H9 (cell line): ENCODE results near the gene GOLGA3. TPM values are rescaled to one million over a fixed set of nuclear protein-coding genes. Genes with fewer than 3 reads are reported as not detected.

Experiments used
- DNase-seq: peaks from one replicate; pipeline ENCODE4 v3.0.0-alpha.2; 2017
- H2AFZ ChIP-seq: one replicate; pipeline ENCODE4 v1.6.1; 2013; ENCODE audit warnings: mild to moderate bottlenecking, low read length, control low read depth, moderate library complexity
- H2AK5ac ChIP-seq: 2 replicates; pipeline ENCODE4 v1.6.1; 2013; ENCODE audit warnings: low read length, control low read depth, mixed read lengths; ENCODE audit not compliant: insufficient read length
- H2BK120ac ChIP-seq: one replicate; pipeline ENCODE4 v1.6.1; 2013; ENCODE audit warnings: low read depth, mild to moderate bottlenecking, low read length, control low read depth, inconsistent platforms; ENCODE audit not compliant: poor library complexity, severe bottlenecking
- H2BK12ac ChIP-seq: 2 replicates; pipeline ENCODE4 v1.6.1; 2013; ENCODE audit warnings: low read length, control low read depth, mixed read lengths, low read depth; ENCODE audit not compliant: insufficient read length
- H2BK15ac ChIP-seq: 2 replicates; pipeline ENCODE4 v1.6.1; 2013; ENCODE audit warnings: low read depth, low read length, control low read depth
- H2BK20ac ChIP-seq: one replicate; pipeline ENCODE4 v1.6.1; 2013; ENCODE audit warnings: low read depth, mild to moderate bottlenecking, low read length, control low read depth, inconsistent platforms; ENCODE audit not compliant: poor library complexity, severe bottlenecking
- H2BK5ac ChIP-seq: 2 replicates; pipeline ENCODE4 v1.6.1; 2013; ENCODE audit warnings: low read length, control low read depth, mixed read lengths; ENCODE audit not compliant: insufficient read length
- H3K14ac ChIP-seq: 2 replicates; pipeline ENCODE4 v1.6.1; 2013; ENCODE audit warnings: low read length, control low read depth; ENCODE audit not compliant: insufficient read depth
- H3K18ac ChIP-seq: 2 replicates; pipeline ENCODE4 v1.6.1; 2013; ENCODE audit warnings: low read depth, mild to moderate bottlenecking, mixed read lengths, low read length, control low read depth; ENCODE audit not compliant: insufficient read length
- H3K23ac ChIP-seq: 2 replicates; pipeline ENCODE4 v1.6.1; 2013; ENCODE audit warnings: low read length, control low read depth, mixed read lengths, low read depth; ENCODE audit not compliant: insufficient read length
- H3K23me2 ChIP-seq: 2 replicates; pipeline ENCODE4 v1.6.1; 2013; ENCODE audit warnings: low read depth, mild to moderate bottlenecking, mixed read lengths, low read length, control low read depth; ENCODE audit not compliant: insufficient read length, poor library complexity, severe bottlenecking
- H3K27ac ChIP-seq: 2 replicates; pipeline ENCODE4 v1.5.1; 2013; ENCODE audit warnings: low read length, control low read depth, mixed read lengths, low read depth; ENCODE audit not compliant: insufficient read length
- H3K27me3 ChIP-seq: 2 replicates; pipeline ENCODE4 v1.6.1; 2013; ENCODE audit warnings: low read length, control low read depth, inconsistent platforms; ENCODE audit not compliant: insufficient read depth
- H3K4ac ChIP-seq: 2 replicates; pipeline ENCODE4 v1.6.1; 2013; ENCODE audit warnings: low read depth, mild to moderate bottlenecking, control low read depth, inconsistent platforms, low read length, moderate library complexity
- H3K4me1 ChIP-seq: 2 replicates; pipeline ENCODE4 v1.6.1; 2013; ENCODE audit warnings: low read length, control low read depth, inconsistent platforms; ENCODE audit not compliant: insufficient read depth
- H3K4me2 ChIP-seq: 2 replicates; pipeline ENCODE4 v1.6.1; 2013; ENCODE audit warnings: low read length, control low read depth, mixed read lengths; ENCODE audit not compliant: insufficient read length, insufficient read depth
- H3K56ac ChIP-seq: 2 replicates; pipeline ENCODE4 v1.6.1; 2013; ENCODE audit warnings: low read depth, mild to moderate bottlenecking, mixed read lengths, low read length, control low read depth; ENCODE audit not compliant: insufficient read length
- H3K79me1 ChIP-seq: 2 replicates; pipeline ENCODE4 v1.6.1; 2013; ENCODE audit warnings: low read depth, mild to moderate bottlenecking, moderate library complexity, low read length, control low read depth, inconsistent platforms; ENCODE audit not compliant: insufficient read depth, poor library complexity, severe bottlenecking
- H3K79me2 ChIP-seq: 2 replicates; pipeline ENCODE4 v1.6.1; 2013; ENCODE audit warnings: low read length, control low read depth, inconsistent platforms; ENCODE audit not compliant: insufficient read depth
- H3K9ac ChIP-seq: 2 replicates; pipeline ENCODE4 v1.6.1; 2013; ENCODE audit warnings: low read length, control low read depth, mixed read lengths; ENCODE audit not compliant: insufficient read length; ENCODE audit errors: extremely low read depth
- H3K9me3 ChIP-seq: one replicate; pipeline ENCODE4 v1.6.1; 2013; ENCODE audit warnings: low read depth, low read length, inconsistent platforms; ENCODE audit not compliant: control insufficient read depth
- H3T11ph ChIP-seq: one replicate; pipeline ENCODE4 v1.6.1; 2013; ENCODE audit warnings: mild to moderate bottlenecking, low read length, control low read depth, inconsistent platforms
- H4K20me1 ChIP-seq: one replicate; pipeline ENCODE4 v1.6.1; 2013; ENCODE audit not compliant: control insufficient read depth, insufficient read length, insufficient read depth
- H4K5ac ChIP-seq: 2 replicates; pipeline ENCODE4 v1.6.1; 2013; ENCODE audit warnings: low read depth, mild to moderate bottlenecking, mixed read lengths, low read length, control low read depth; ENCODE audit not compliant: insufficient read length
- H4K8ac ChIP-seq: replicated peaks from 2 replicates; pipeline ENCODE4 v1.6.1; 2013; ENCODE audit warnings: low read length, control low read depth, mixed read lengths, low read depth; ENCODE audit not compliant: insufficient read length
- H4K91ac ChIP-seq: 2 replicates; pipeline ENCODE4 v1.6.1; 2013; ENCODE audit warnings: low read depth, mild to moderate bottlenecking, moderate library complexity, mixed read lengths, low read length, control low read depth; ENCODE audit not compliant: insufficient read length
- H3K27ac Mint-ChIP-seq, 3 experiments: 2 replicates in 2 of 3; 3 replicates in 1 of 3; pipeline ENCODE4 v1.8.0; 2020 to 2021; ENCODE audit warnings: mixed read lengths in 3 of 3, mild to moderate bottlenecking in 1 of 3, moderate library complexity in 1 of 3
- H3K27me3 Mint-ChIP-seq: 2 replicates; pipeline ENCODE4 v1.8.0; 2021; ENCODE audit warnings: low read depth, mild to moderate bottlenecking, moderate library complexity, mixed read lengths
- H3K36me3 Mint-ChIP-seq, 3 experiments: 2 replicates in 2 of 3; 3 replicates in 1 of 3; pipeline ENCODE4 v1.8.0; 2020 to 2021; ENCODE audit warnings: low read depth in 3 of 3, mixed read lengths in 3 of 3; ENCODE audit not compliant: insufficient read depth in 1 of 3
- H3K4me1 Mint-ChIP-seq, 2 experiments: 2 replicates each; pipeline ENCODE4 v1.8.0; 2020; ENCODE audit warnings: mixed read lengths in 2 of 2
- H3K4me3 Mint-ChIP-seq, 2 experiments: 2 replicates in 1 of 2; 3 replicates in 1 of 2; pipeline ENCODE4 v1.8.0; 2020 to 2021; ENCODE audit warnings: mild to moderate bottlenecking in 2 of 2, mixed read lengths in 2 of 2, moderate library complexity in 1 of 2
- H3K9me3 Mint-ChIP-seq, 2 experiments: 2 replicates in 1 of 2; 3 replicates in 1 of 2; pipeline ENCODE4 v1.8.0; 2020; ENCODE audit warnings: mild to moderate bottlenecking in 2 of 2, mixed read lengths in 2 of 2, moderate library complexity in 1 of 2
- WGBS: extraction: QIAGEN DNeasy Blood & Tissue Kit; methylation state at CpG from one replicate; pipeline ENCODE4 v1.1.7; 2013; ENCODE audit warnings: missing lambda C conversion rate, low lambda C conversion rate, mixed read lengths; ENCODE audit not compliant: insufficient read length; ENCODE audit errors: extremely low coverage; 5-methylcytosine and 5-hydroxymethylcytosine counted together
- total RNA-seq: library from RNA; stranded (reverse); gene quantifications from 2 replicates; pipeline ENCODE4 v1.2.1, GENCODE V29; 2021
- TF ChIP-seq, protein P1 (sequence below): fragments of 200-600 bp; sonication (generic); conservative IDR thresholded peaks from 3 replicates; pipeline ENCODE4 v1.8.0; 2021; ENCODE audit warnings: antibody characterized with exemption, mild to moderate bottlenecking

The GOLGA3 gene
- total RNA-seq, 1 experiment from 2014 or later = 40.1 TPM

DNA sequence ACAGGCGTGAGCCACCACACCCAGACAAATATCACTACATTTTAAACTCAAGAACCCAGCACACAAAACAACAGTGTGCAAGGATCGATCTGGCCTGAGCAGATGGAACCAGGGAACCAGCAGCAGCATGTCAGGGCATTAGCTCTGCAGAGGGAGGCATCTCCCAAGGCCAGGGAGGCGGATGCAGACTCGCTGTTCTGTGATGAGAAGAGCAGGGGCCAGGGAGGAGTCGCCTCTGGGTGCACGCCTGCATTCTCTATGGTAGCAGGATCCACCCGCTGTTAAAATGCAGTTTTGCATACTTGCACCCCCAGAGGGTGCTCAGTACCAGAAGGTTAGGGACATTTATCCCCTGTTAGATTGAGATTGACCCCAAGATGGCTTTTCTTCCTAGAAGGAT lies 100.2 kb downstream of the GOLGA3 start:
- Histone ChIP-seq H2BK5ac (no peak overlapping the region), H4K91ac (no peak overlapping the region), H3K9ac (no peak overlapping the region), H3K23ac (no peak overlapping the region), H3K14ac (no peak overlapping the region), H3K79me1 (no peaks in the 10 kb centered on the region), H3K56ac (no peak overlapping the region), H2AFZ (no peak overlapping the region), H4K5ac (no peak overlapping the region), H3K23me2 (no peaks in the 10 kb centered on the region), H3K4me1 (no peaks in the 10 kb centered on the region), H3K18ac (no peak overlapping the region), H3K27me3 (no peaks in the 10 kb centered on the region), H2AK5ac (no peak overlapping the region), H4K20me1 (no peaks in the 10 kb centered on the region), H2BK15ac (no peak overlapping the region), H3T11ph (no peak overlapping the region), H3K9me3 (no peaks in the 10 kb centered on the region), H3K4ac (no peak overlapping the region), H3K79me2 (no peaks in the 10 kb centered on the region), H2BK120ac (no peak overlapping the region), H4K8ac (no peak overlapping the region), H3K4me2 (no peak overlapping the region), H2BK12ac (no peak overlapping the region), H3K27ac (no peak overlapping the region), H2BK20ac (no peak overlapping the region)
- TF ChIP-seq, protein P1, sequence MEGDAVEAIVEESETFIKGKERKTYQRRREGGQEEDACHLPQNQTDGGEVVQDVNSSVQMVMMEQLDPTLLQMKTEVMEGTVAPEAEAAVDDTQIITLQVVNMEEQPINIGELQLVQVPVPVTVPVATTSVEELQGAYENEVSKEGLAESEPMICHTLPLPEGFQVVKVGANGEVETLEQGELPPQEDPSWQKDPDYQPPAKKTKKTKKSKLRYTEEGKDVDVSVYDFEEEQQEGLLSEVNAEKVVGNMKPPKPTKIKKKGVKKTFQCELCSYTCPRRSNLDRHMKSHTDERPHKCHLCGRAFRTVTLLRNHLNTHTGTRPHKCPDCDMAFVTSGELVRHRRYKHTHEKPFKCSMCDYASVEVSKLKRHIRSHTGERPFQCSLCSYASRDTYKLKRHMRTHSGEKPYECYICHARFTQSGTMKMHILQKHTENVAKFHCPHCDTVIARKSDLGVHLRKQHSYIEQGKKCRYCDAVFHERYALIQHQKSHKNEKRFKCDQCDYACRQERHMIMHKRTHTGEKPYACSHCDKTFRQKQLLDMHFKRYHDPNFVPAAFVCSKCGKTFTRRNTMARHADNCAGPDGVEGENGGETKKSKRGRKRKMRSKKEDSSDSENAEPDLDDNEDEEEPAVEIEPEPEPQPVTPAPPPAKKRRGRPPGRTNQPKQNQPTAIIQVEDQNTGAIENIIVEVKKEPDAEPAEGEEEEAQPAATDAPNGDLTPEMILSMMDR = no peak
- Mint-ChIP-seq H3K27me3 (no peaks in the 10 kb centered on the region), H3K27ac (peak overlapping the region in 1 of 3 experiments; percentile 91; a peak in 3 of 7 replicates), H3K4me1 (no peaks in the 10 kb centered on the region), H3K9me3 (peaks cover 13 to 16% of the 10 kb centered on the region in 2 experiments), H3K4me3 (peak overlapping the region in 1 of 2 experiments; percentile 14; a peak in 1 of 5 replicates), H3K36me3 (peaks cover 79 to 95% (median 94%) of the 10 kb centered on the region in 3 experiments)
- DNase-seq = no peak
- WGBS = no CpG with 5 or more reads among the region's 7 CpGs
